HEK293 (cell line): ENCODE data around the gene DDX31.

Experiments used
- CTCF ChIA-PET: fragments of 350-600 bp; formaldehyde crosslinking; extraction: SDS; loops from one replicate; lab custom pipeline; 2021; ENCODE audit warnings: antibody characterized with exemption; lab: Yijun Ruan, JAX
- POLR2A ChIA-PET: fragments of 300-600 bp; formaldehyde crosslinking; extraction: SDS; loops from one replicate; lab custom pipeline; 2020; ENCODE audit warnings: antibody characterized with exemption, inconsistent platforms; lab: Yijun Ruan, JAX
- H3K27ac ChIP-seq: fragments of 200-500 bp; sonication (Bioruptor generic); 2 replicates; pipeline ENCODE4 v1.5.1; 2014; ENCODE audit warnings: low read depth, low read length, control low read depth, inconsistent platforms; ENCODE audit errors: extremely low read depth
- H3K36me3 ChIP-seq, 2 experiments: fragments of 200-500 bp in 1 of 2; sonication (Bioruptor generic) in 1 of 2; 1 replicate in 1 of 2; 2 replicates in 1 of 2; pipeline ENCODE4 v1.5.1; 2014 to 2017; ENCODE audit warnings: inconsistent platforms in 2 of 2, low read length in 2 of 2; ENCODE audit not compliant: control insufficient read depth in 2 of 2, insufficient read depth in 1 of 2
- H3K4me1 ChIP-seq: fragments of 200-500 bp; sonication (Bioruptor generic); 2 replicates; pipeline ENCODE4 v1.5.1; 2014; ENCODE audit warnings: mild to moderate bottlenecking, low read length, inconsistent platforms; ENCODE audit not compliant: control insufficient read depth, insufficient read depth
- H3K4me3 ChIP-seq: 2 replicates; pipeline ENCODE4 v1.5.1; 2011; ENCODE audit warnings: low read depth, mild to moderate bottlenecking, control low read depth, low read length, moderate library complexity
- H3K9me3 ChIP-seq: fragments of 200-500 bp; sonication (Bioruptor generic); 2 replicates; pipeline ENCODE4 v1.5.1; 2014; ENCODE audit warnings: low read depth, low read length, inconsistent platforms; ENCODE audit not compliant: control insufficient read depth, insufficient read depth
- GLI2 ChIP-seq: fragments of 450-650 bp; formaldehyde crosslinking; IDR thresholded peaks from 2 replicates; pipeline ENCODE4; 2017; ENCODE audit warnings: missing biosample characterization, missing genetic modification characterization, low read depth, borderline replicate concordance
- KLF17 ChIP-seq: fragments of 450-650 bp; formaldehyde crosslinking; IDR thresholded peaks from 2 replicates; pipeline ENCODE4 v1.5.1; 2016; ENCODE audit warnings: missing biosample characterization, missing genetic modification characterization
- KLF7 ChIP-seq: fragments of 450-650 bp; formaldehyde crosslinking; IDR thresholded peaks from 2 replicates; pipeline ENCODE4 v1.5.1; 2016; ENCODE audit warnings: missing biosample characterization, missing genetic modification characterization, borderline replicate concordance
- MZF1 ChIP-seq: fragments of 450-650 bp; formaldehyde crosslinking; IDR thresholded peaks from 2 replicates; pipeline ENCODE4 v1.5.1; 2017; ENCODE audit warnings: missing biosample characterization, missing genetic modification characterization, borderline replicate concordance
- PATZ1 ChIP-seq: fragments of 450-650 bp; formaldehyde crosslinking; IDR thresholded peaks from 2 replicates; pipeline ENCODE4 v1.5.1; 2016; ENCODE audit warnings: missing biosample characterization, missing genetic modification characterization
- SCRT2 ChIP-seq: fragments of 450-650 bp; formaldehyde crosslinking; IDR thresholded peaks from 2 replicates; pipeline ENCODE4 v1.5.1; 2016; ENCODE audit warnings: missing biosample characterization, missing genetic modification characterization
- ZBTB48 ChIP-seq: fragments of 450-650 bp; formaldehyde crosslinking; IDR thresholded peaks from 2 replicates; pipeline ENCODE4 v1.5.1; 2016; ENCODE audit warnings: missing biosample characterization, missing genetic modification characterization
- ZBTB7A ChIP-seq: fragments of 450-650 bp; formaldehyde crosslinking; IDR thresholded peaks from 2 replicates; pipeline ENCODE4 v1.5.1; 2016; ENCODE audit warnings: low read depth, missing biosample characterization, missing genetic modification characterization
- ZNF132 ChIP-seq: fragments of 450-650 bp; formaldehyde crosslinking; IDR thresholded peaks from 2 replicates; pipeline ENCODE4 v1.5.1; 2017; ENCODE audit warnings: missing biosample characterization, missing genetic modification characterization, borderline replicate concordance
- ZNF133 ChIP-seq: fragments of 450-650 bp; formaldehyde crosslinking; IDR thresholded peaks from 2 replicates; pipeline ENCODE4 v1.5.1; 2016; ENCODE audit warnings: missing biosample characterization, missing genetic modification characterization
- ZNF148 ChIP-seq: fragments of 450-650 bp; formaldehyde crosslinking; IDR thresholded peaks from 2 replicates; pipeline ENCODE4 v1.5.0; 2017; ENCODE audit warnings: missing biosample characterization, missing genetic modification characterization, borderline replicate concordance
- ZNF23 ChIP-seq: fragments of 450-650 bp; formaldehyde crosslinking; IDR thresholded peaks from 2 replicates; pipeline ENCODE4 v1.5.1; 2016; ENCODE audit warnings: missing biosample characterization, missing genetic modification characterization, borderline replicate concordance
- ZNF24 ChIP-seq: fragments of 450-650 bp; formaldehyde crosslinking; IDR thresholded peaks from 2 replicates; pipeline ENCODE4 v1.5.1; 2016; ENCODE audit warnings: missing biosample characterization, missing genetic modification characterization
- ZNF335 ChIP-seq: fragments of 450-650 bp; formaldehyde crosslinking; conservative IDR thresholded peaks from 2 replicates; pipeline ENCODE4 v1.5.1; 2016; ENCODE audit warnings: missing biosample characterization, missing genetic modification characterization
- ZNF37A ChIP-seq: fragments of 450-650 bp; IDR thresholded peaks from 2 replicates; pipeline ENCODE4 v1.5.1; 2018; ENCODE audit warnings: missing biosample characterization, missing genetic modification characterization
- ZNF398 ChIP-seq: fragments of 450-650 bp; formaldehyde crosslinking; IDR thresholded peaks from 2 replicates; pipeline ENCODE4 v1.5.1; 2017; ENCODE audit warnings: missing biosample characterization, missing genetic modification characterization
- ZNF423 ChIP-seq: fragments of 450-650 bp; formaldehyde crosslinking; IDR thresholded peaks from 2 replicates; pipeline ENCODE4 v1.5.1; 2016; ENCODE audit warnings: missing biosample characterization, missing genetic modification characterization
- ZNF501 ChIP-seq: fragments of 450-650 bp; formaldehyde crosslinking; IDR thresholded peaks from 2 replicates; pipeline ENCODE4 v1.5.1; 2016; ENCODE audit warnings: missing biosample characterization, missing genetic modification characterization
- ZNF521 ChIP-seq: fragments of 450-650 bp; formaldehyde crosslinking; IDR thresholded peaks from 2 replicates; pipeline ENCODE4 v1.5.1; 2017; ENCODE audit warnings: missing biosample characterization, mild to moderate bottlenecking, missing genetic modification characterization
- ZNF548 ChIP-seq: fragments of 450-650 bp; formaldehyde crosslinking; IDR thresholded peaks from 2 replicates; pipeline ENCODE4 v1.5.1; 2016; ENCODE audit warnings: missing biosample characterization, missing genetic modification characterization
- ZNF558 ChIP-seq: fragments of 450-650 bp; formaldehyde crosslinking; IDR thresholded peaks from 2 replicates; pipeline ENCODE4 v1.5.1; 2016; ENCODE audit warnings: missing biosample characterization, missing genetic modification characterization
- ZNF585B ChIP-seq: fragments of 450-650 bp; formaldehyde crosslinking; IDR thresholded peaks from 2 replicates; pipeline ENCODE4 v1.5.1; 2016; ENCODE audit warnings: missing biosample characterization, missing genetic modification characterization
- ZNF610 ChIP-seq: fragments of 450-650 bp; formaldehyde crosslinking; IDR thresholded peaks from 2 replicates; pipeline ENCODE4 v1.5.1; 2016; ENCODE audit warnings: missing biosample characterization, missing genetic modification characterization, borderline replicate concordance
- ZNF645 ChIP-seq: fragments of 450-650 bp; formaldehyde crosslinking; IDR thresholded peaks from 2 replicates; pipeline ENCODE4; 2016; ENCODE audit warnings: missing biosample characterization, missing genetic modification characterization
- ZNF677 ChIP-seq: fragments of 450-650 bp; IDR thresholded peaks from 2 replicates; pipeline ENCODE4 v1.5.0; 2018; ENCODE audit warnings: missing biosample characterization, mild to moderate bottlenecking, missing genetic modification characterization, moderate library complexity
- ZNF777 ChIP-seq: fragments of 450-650 bp; formaldehyde crosslinking; IDR thresholded peaks from 2 replicates; pipeline ENCODE4 v1.5.1; 2017; ENCODE audit warnings: missing biosample characterization, missing genetic modification characterization, borderline replicate concordance
- ZNF791 ChIP-seq: fragments of 450-650 bp; formaldehyde crosslinking; IDR thresholded peaks from 2 replicates; pipeline ENCODE4 v1.5.1; 2016; ENCODE audit warnings: missing biosample characterization, missing genetic modification characterization
- ZNF792 ChIP-seq: fragments of 450-650 bp; formaldehyde crosslinking; IDR thresholded peaks from 2 replicates; pipeline ENCODE4 v1.5.1; 2016; ENCODE audit warnings: missing biosample characterization, missing genetic modification characterization
- ZNF837 ChIP-seq: fragments of 450-650 bp; formaldehyde crosslinking; IDR thresholded peaks from 2 replicates; pipeline ENCODE4 v1.5.1; 2016; ENCODE audit warnings: missing biosample characterization, missing genetic modification characterization

Gene DDX31

GRCh38 chr9:132670457-132671391 lies 941 bp upstream of the DDX31 start, which contains the start of gene GTF3C4:
TSS of gene GTF3C4 (plus strand) at chr9:132670464. CDS start at chr9:132670599, 135 bp downstream.
- Histone ChIP-seq H3K4me3 (peak within 1 kb of the TSS; percentile 94), H3K9me3 (no peaks in the 10 kb centered on the region), H3K36me3 (peaks cover 0 to 6% of the 10 kb centered on the region in 2 experiments; a peak in 1 of 3 replicates), H3K4me1 (peaks cover 3% of the 10 kb centered on the region; the same call in 1 of the 2 replicates), H3K27ac (peak within 1 kb of the TSS; percentile 98)
- ChIA-PET POLR2A (interaction anchor here (0.6 to 2.8 kb wide), 14 partner anchors 9 to 360 kb away, joined by 3 to 12 read pairs (median 4); partner anchors contain the start of genes GTF3C5 and SETX), CTCF (interaction anchor here (0.6 to 1.3 kb wide), 9 partner anchors 20 to 1660 kb away, joined by 3 to 5 read pairs (median 3); no protein-coding TSS in a partner anchor)
- TF ChIP-seq ZNF398 (tag by site-specific recombination), result peak; percentile 44; the same call in 1 of the 2 replicates
- TF ChIP-seq ZNF645 (tag by site-specific recombination), result no peak
- no peak for TF ChIP-seq ZNF133 (tag by site-specific recombination)
- no peak for TF ChIP-seq ZNF501
- TF ChIP-seq ZNF23 (tag by site-specific recombination), result no peak
- peak; percentile 75 for TF ChIP-seq PATZ1
- no peak for TF ChIP-seq KLF7
- TF ChIP-seq ZNF677 (tag by site-specific recombination), result peak; percentile 90
- no peak for TF ChIP-seq ZNF837
- 0 out of 2 replicates have a peak, but pooled peaks have one; percentile 13 for TF ChIP-seq SCRT2
- TF ChIP-seq ZNF548, result no peak
- peak; percentile 49; the same call in 1 of the 2 replicates for TF ChIP-seq ZNF335 (tag by site-specific recombination)
- no peak for TF ChIP-seq ZNF148
- no peak for TF ChIP-seq ZNF132 (tag by site-specific recombination)
- no peak for TF ChIP-seq ZNF585B (tag by site-specific recombination)
- no peak for TF ChIP-seq ZNF791
- TF ChIP-seq ZNF610 (tag by site-specific recombination), result no peak
- no peak for TF ChIP-seq ZNF37A
- TF ChIP-seq MZF1 (tag by site-specific recombination), result peak; percentile 63; the same call in 1 of the 2 replicates
- no peak for TF ChIP-seq GLI2
- TF ChIP-seq ZNF777 (tag by site-specific recombination), result no peak
- no peak for TF ChIP-seq ZNF558 (tag by site-specific recombination)
- no peak for TF ChIP-seq ZNF521 (tag by site-specific recombination)
- no peak for TF ChIP-seq ZNF24 (tag by site-specific recombination)
- TF ChIP-seq ZNF423 (tag by site-specific recombination), result peak; percentile 61; the same call in 1 of the 2 replicates
- no peak for TF ChIP-seq ZBTB48 (tag by site-specific recombination)
- TF ChIP-seq KLF17 (tag by site-specific recombination), result no peak
- TF ChIP-seq ZNF792 (tag by site-specific recombination), result 0 out of 2 replicates have a peak, but pooled peaks have one; percentile 14
- no peak for TF ChIP-seq ZBTB7A (tag by site-specific recombination)
